GM19025 (cell line): ENCODE measurements around the gene MYH6.

ENCODE experiments used
- ATAC-seq: cut with Tn5 transposase; IDR thresholded peaks from one replicate; pipeline ENCODE4 v1.9.1; 2021; ENCODE audit warnings: mild to moderate bottlenecking, low read depth, moderate library complexity; ENCODE audit not compliant: unreplicated experiment

MYH6 gene

DNA sequence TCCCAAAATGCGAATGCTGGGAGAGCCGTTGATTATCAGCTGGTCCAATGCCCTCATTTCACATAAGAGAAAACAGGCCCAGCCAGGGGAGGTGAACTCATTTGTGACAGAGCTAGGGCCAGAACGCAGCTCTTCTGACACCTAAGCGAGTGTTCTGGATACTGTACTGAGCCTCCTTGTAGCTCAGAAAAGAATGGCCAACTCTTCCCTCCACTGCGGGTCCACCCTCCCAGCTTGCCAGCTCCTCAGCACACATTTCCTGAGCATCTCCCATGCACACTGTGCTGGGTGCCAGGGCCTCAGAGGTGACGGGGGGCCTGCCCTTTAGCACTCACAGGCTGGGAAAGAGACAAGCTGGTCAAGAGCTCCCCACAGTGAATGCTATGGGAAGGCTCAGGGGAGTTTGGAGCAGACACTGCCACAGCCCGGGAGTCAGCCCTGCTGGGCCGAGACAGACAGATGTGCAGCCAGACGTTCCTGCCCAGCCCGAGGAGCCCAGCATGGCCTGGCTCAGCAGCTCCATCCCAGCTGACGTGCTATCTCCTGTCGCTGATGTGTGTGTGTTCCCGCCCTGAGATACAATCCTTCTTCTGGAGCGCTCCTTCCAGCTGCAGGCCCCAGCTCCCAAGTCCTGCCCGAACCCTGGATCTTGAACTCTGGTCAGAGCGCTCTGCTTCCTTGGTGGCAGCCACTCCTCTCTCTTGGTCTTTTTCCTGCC, 27.7 kb downstream of the MYH6 start:
- ATAC-seq, result no peak

- ATAC-seq, result no peak
Measured at GRCh38 chr14:23379366-23380196, 28.5 kb downstream of the MYH6 start.

DNA sequence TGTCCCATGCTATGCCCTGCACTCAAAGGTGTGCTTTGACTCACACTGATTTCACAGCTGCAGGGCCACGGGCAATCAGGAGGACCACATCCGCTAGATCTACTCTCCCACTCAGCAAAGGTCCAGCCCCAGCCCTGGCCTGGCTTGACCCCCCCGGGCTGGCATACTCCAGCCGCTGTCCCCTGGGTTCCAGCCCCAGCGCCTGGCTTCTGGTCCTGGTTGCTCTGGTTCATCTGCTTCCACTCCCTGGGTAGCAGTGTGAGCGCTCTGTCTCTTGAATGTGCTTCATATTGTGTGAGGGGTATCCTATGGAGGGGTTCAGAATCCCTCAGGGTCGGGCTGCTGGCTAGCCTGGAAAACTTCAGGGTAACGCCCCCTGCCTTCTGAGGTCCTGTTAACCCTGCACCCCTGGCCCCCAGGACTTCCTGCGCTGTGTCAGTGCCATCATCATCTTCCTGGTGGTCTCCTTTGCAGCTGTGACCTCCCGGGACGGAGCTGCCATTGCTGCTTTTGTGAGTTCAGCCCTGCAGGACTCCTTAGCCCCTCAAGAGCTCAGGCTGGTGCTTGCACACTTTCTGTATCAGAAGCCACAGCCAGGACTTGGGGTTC, 29.4 kb downstream of the MYH6 start:
- no peak for ATAC-seq

- ATAC-seq, result no peak
Measured at GRCh38 chr14:23377573-23378563, 30.2 kb downstream of the MYH6 start.

GRCh38 chr14:23377198-23377550, 30.9 kb downstream of the MYH6 start:
- ATAC-seq, result no peak

GRCh38 chr14:23376482-23377197, 31.4 kb downstream of the MYH6 start, which contains the start of gene CMTM5:
Gene CMTM5 (plus strand): TSS chr14:23377046. CDS start chr14:23377252, 206 bp downstream.
- ATAC-seq, result no peak

DNA sequence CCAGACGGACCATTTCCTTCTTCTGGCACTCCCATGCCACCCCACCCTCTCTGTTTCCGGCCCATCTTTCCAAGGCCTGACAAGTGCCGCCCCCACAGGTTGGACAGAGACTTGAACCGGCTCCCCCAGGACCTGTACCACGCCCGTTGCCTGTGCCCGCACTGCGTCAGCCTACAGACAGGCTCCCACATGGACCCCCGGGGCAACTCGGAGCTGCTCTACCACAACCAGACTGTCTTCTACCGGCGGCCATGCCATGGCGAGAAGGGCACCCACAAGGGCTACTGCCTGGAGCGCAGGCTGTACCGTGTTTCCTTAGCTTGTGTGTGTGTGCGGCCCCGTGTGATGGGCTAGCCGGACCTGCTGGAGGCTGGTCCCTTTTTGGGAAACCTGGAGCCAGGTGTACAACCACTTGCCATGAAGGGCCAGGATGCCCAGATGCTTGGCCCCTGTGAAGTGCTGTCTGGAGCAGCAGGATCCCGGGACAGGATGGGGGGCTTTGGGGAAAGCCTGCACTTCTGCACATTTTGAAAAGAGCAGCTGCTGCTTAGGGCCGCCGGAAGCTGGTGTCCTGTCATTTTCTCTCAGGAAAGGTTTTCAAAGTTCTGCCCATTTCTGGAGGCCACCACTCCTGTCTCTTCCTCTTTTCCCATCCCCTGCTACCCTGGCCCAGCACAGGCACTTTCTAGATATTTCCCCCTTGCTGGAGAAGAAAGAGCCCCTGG, 32.4 kb downstream of the MYH6 start:
- no peak for ATAC-seq

DNA sequence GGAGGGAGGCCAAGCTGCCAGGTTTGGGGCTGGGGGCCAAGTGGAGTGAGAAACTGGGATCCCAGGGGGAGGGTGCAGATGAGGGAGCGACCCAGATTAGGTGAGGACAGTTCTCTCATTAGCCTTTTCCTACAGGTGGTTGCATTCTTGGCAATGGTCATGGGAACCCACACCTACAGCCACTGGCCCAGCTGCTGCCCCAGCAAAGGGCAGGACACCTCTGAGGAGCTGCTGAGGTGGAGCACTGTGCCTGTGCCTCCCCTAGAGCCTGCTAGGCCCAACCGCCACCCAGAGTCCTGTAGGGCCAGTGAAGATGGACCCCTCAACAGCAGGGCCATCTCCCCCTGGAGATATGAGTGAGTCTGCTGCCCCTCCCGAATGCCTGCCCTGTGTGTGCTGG, 35.0 kb downstream of the MYH6 start:
- no peak for ATAC-seq

GRCh38 chr14:23372509-23372908, 35.6 kb downstream of the MYH6 start, which contains the start of gene IL25:
Gene IL25 (plus strand): TSS chr14:23372809.
- ATAC-seq, result no peak

DNA sequence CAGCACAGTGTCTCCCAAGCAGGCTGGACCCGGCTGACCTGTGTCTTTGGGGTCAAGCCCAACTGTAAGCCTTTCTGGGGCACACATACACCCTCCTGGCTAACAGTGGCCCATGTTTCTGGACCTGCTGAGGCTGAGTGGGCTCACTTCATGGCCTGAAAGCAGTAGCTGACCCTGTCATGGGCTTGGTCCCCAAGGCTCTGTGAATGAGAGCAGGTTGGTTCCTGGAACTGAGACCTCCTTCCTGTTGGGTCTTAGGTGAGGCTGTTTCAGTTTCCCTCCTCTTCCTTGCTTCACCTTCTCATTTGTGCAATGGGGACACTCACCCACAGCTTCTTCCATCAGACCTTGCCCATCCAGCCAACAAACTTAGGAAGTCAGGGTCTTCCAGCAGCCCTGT, 36.2 kb downstream of the MYH6 start:
- ATAC-seq, result no peak

DNA sequence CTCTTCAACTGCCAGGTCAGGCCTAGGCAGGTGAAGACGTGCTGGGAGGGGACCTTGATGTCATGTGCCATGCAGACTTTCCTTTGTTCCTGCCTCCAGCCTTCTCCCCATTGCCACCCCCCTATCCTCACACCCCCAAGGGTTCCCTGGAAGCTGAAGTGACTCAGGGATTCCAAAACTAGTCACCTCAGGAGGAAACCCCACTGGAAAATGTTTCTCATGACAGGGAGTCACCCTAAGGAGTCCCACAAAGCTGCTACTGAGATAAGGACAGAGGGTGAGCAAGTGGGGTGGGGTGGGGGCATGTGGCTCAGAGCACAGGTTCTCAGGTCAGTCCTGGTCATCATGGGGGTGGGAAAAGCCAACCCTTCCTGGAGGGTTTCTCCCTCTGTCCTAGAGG, 37.9 kb downstream of the MYH6 start:
- no peak for ATAC-seq

DNA sequence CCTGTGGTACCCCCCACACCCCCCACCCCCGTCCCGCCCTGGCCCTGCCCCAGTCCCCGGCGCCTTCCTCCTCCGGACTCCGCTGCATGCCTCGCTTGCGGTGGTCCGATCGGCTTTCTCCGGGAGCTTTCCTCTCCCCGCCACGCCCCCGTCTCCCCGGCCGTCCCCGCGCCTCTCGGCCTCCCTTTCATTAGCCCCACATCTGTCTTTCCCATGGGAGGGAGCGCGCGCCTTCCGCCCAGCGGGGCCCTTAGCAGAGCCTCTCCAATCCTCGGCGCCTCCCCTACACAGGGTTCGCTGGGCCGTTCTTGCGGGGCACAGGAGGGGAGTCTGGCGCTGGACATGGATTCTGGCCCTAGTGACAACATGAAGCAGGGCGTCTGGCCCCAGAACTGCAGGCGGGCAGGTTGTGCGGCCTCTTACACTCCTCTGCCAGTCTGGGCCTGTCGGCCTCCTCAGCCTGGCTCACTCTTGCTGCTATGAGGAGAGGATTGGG, 41.6 kb downstream of the MYH6 start:
- ATAC-seq, result no peak

- ATAC-seq, result no peak
Measured at GRCh38 chr14:23365732-23366425, 42.2 kb downstream of the MYH6 start.

- no peak for ATAC-seq
Measured at GRCh38 chr14:23365036-23365731, 42.9 kb downstream of the MYH6 start, which contains the start of gene EFS. Gene EFS (minus strand): TSS chr14:23365172. CDS start chr14:23365025, 147 bp downstream.

- no peak for ATAC-seq
Measured at GRCh38 chr14:23364164-23365035, 43.7 kb downstream of the MYH6 start.

- ATAC-seq, result no peak
Measured at GRCh38 chr14:23362200-23362599, 45.9 kb downstream of the MYH6 start.

- no peak for ATAC-seq
Measured at GRCh38 chr14:23361763-23362162, 46.3 kb downstream of the MYH6 start.
